MCF 10A (cell line): ENCODE measurements around the gene IFI27. TPM values are rescaled to one million over a fixed set of nuclear protein-coding genes. Genes with fewer than 3 reads are reported as not detected.

Experiments used
- BruUV-seq: library from RNA; stranded (reverse); fragments of 400-500 nt; replicated peaks from 2 replicates; lab custom pipeline; 2021; lab: Mats Ljungman, UMichigan
- CTCF ChIA-PET: fragments of 300-600 bp; sonication (Branson Sonifier 250); formaldehyde crosslinking; extraction: SDS; loops from one replicate; lab custom pipeline; 2021; ENCODE audit warnings: antibody characterized with exemption, inconsistent platforms; lab: Yijun Ruan, JAX
- POLR2A ChIA-PET: fragments of 300-600, 350-650 bp; sonication (Branson Sonifier 250); formaldehyde crosslinking; extraction: SDS; loops from one replicate; lab custom pipeline; 2020; ENCODE audit warnings: antibody characterized with exemption, inconsistent platforms; lab: Yijun Ruan, JAX
- DNase-seq: peaks from one replicate; pipeline ENCODE4 v3.0.0-alpha.2; 2018; ENCODE audit not compliant: unreplicated experiment
- H3K27ac Mint-ChIP-seq: one replicate; pipeline ENCODE4 v1.8.0; 2022; ENCODE audit warnings: mild to moderate bottlenecking, low read depth, mixed read lengths; ENCODE audit not compliant: unreplicated experiment
- H3K27me3 Mint-ChIP-seq: one replicate; pipeline ENCODE4 v1.8.0; 2022; ENCODE audit warnings: mixed read lengths; ENCODE audit not compliant: insufficient read depth, unreplicated experiment
- H3K36me3 Mint-ChIP-seq: one replicate; pipeline ENCODE4 v1.8.0; 2022; ENCODE audit warnings: mild to moderate bottlenecking, moderate library complexity, mixed read lengths; ENCODE audit not compliant: insufficient read depth, unreplicated experiment
- H3K4me1 Mint-ChIP-seq: one replicate; pipeline ENCODE4 v1.8.0; 2022; ENCODE audit warnings: mixed read lengths; ENCODE audit not compliant: insufficient read depth, unreplicated experiment
- H3K4me3 Mint-ChIP-seq: one replicate; pipeline ENCODE4 v1.8.0; 2022; ENCODE audit warnings: mild to moderate bottlenecking, moderate library complexity, mixed read lengths; ENCODE audit not compliant: unreplicated experiment
- H3K9me3 Mint-ChIP-seq: one replicate; pipeline ENCODE4 v1.8.0; 2022; ENCODE audit warnings: mixed read lengths; ENCODE audit not compliant: unreplicated experiment
- intact Hi-C: fragments of 100-400 bp; cut with micrococcal nuclease; formaldehyde crosslinking; loops from 2 replicates; pipeline ENCODE4 v1.14.1; 2022
- total RNA-seq: library from RNA; stranded (reverse); gene quantifications from 2 replicates; pipeline ENCODE4 v1.2.3, GENCODE V29; 2022
- TF ChIP-seq, protein P1 (sequence below): fragments of 200-600 bp; IDR thresholded peaks from one replicate; pipeline ENCODE4 v1.8.0; 2022; ENCODE audit warnings: antibody characterized with exemption, mild to moderate bottlenecking; ENCODE audit not compliant: unreplicated experiment

The IFI27 gene
- total RNA-seq, 1 experiment from 2014 or later: 0.63 TPM

DNA sequence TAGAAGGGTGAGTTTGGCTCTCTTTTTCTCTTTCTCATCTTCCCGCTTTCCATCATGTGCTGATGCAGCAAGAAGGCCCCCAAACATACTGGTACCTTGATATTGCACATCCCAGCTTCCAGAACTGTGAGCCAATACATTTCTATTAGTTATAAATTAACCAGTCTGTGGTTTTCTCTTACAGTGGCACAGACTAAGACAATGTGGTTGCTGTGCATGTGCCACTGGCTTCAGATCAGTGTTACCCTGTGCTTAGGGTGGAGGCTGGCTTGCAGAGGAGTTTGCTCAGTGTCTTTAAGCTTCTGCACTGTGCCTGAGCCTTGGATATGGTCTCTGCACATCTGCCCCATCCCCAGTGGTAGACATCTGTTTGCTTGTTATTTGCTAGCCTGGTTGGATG lies 13.3 kb downstream of the IFI27 start:
- H3K27me3 Mint-ChIP-seq: no peaks in the 10 kb centered on the region
- peaks cover 6% of the 10 kb centered on the region for H3K36me3 Mint-ChIP-seq
- peaks cover 8% of the 10 kb centered on the region for H3K9me3 Mint-ChIP-seq
- no peak overlapping the region for H3K4me3 Mint-ChIP-seq
- TF ChIP-seq, protein P1, sequence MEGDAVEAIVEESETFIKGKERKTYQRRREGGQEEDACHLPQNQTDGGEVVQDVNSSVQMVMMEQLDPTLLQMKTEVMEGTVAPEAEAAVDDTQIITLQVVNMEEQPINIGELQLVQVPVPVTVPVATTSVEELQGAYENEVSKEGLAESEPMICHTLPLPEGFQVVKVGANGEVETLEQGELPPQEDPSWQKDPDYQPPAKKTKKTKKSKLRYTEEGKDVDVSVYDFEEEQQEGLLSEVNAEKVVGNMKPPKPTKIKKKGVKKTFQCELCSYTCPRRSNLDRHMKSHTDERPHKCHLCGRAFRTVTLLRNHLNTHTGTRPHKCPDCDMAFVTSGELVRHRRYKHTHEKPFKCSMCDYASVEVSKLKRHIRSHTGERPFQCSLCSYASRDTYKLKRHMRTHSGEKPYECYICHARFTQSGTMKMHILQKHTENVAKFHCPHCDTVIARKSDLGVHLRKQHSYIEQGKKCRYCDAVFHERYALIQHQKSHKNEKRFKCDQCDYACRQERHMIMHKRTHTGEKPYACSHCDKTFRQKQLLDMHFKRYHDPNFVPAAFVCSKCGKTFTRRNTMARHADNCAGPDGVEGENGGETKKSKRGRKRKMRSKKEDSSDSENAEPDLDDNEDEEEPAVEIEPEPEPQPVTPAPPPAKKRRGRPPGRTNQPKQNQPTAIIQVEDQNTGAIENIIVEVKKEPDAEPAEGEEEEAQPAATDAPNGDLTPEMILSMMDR: no peak
- H3K4me1 Mint-ChIP-seq: peaks cover 6% of the 10 kb centered on the region
- no peak for DNase-seq
- CTCF ChIA-PET: interaction anchor here (0.7 to 0.9 kb wide), 2 partner anchors 88 to 227 kb away, joined by 3 to 4 read pairs; no protein-coding TSS in a partner anchor
- BruUV-seq: no TSS peak
- intact Hi-C loops: no loop called here
- no peak overlapping the region for H3K27ac Mint-ChIP-seq
- POLR2A ChIA-PET: no interaction called here

DNA sequence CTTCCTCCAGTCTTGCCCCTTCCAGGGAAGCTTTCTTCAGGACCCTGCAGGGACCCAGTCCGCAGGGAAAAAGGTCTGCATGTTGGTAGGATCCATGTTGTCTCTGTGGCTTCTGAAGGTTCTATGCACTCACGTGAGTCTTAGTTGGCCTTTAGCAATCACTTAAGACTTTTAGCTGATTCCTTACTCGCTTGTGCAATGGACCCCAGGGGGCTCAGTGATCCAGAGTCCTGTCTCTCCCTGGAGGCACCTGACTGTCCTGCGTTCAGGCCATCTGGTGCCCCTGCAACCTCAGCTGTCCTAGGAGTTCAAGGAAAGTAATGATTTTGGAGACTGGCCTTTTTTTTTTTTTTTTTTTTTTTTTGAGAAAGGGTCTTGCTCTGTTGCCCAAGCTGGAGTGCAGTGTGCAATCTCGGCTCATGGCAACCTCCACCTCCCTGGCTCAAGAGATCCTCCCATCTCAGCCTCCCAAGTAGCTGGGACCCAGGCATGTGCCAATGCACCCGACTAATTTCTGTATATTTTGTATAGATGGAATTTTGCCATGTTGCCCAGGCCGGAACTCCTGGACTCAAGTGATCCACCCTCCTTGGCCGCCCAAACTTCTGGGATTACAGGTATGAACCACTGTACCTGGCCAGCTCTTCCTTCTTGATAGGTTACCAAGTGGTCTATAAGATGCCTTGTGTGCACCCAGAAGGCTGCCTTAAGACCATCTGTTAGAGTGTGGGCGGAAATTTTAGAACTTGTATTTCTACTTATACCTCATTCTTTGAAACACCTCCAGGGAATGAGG lies 14.2 kb downstream of the IFI27 start:
- intact Hi-C loops: no loop called here
- Mint-ChIP-seq H3K27me3 (no peaks in the 10 kb centered on the region), H3K4me1 (peaks cover 8% of the 10 kb centered on the region), H3K36me3 (peaks cover 6% of the 10 kb centered on the region), H3K9me3 (peaks cover 8% of the 10 kb centered on the region), H3K27ac (no peak overlapping the region), H3K4me3 (no peak overlapping the region)
- TF ChIP-seq, protein P1: no peak
- no TSS peak for BruUV-seq
- DNase-seq: no peak
- POLR2A ChIA-PET: no interaction called here
- CTCF ChIA-PET: interaction anchor here (0.7 to 0.8 kb wide), 2 partner anchors 9 to 228 kb away, joined by 3 read pairs; no protein-coding TSS in a partner anchor

DNA sequence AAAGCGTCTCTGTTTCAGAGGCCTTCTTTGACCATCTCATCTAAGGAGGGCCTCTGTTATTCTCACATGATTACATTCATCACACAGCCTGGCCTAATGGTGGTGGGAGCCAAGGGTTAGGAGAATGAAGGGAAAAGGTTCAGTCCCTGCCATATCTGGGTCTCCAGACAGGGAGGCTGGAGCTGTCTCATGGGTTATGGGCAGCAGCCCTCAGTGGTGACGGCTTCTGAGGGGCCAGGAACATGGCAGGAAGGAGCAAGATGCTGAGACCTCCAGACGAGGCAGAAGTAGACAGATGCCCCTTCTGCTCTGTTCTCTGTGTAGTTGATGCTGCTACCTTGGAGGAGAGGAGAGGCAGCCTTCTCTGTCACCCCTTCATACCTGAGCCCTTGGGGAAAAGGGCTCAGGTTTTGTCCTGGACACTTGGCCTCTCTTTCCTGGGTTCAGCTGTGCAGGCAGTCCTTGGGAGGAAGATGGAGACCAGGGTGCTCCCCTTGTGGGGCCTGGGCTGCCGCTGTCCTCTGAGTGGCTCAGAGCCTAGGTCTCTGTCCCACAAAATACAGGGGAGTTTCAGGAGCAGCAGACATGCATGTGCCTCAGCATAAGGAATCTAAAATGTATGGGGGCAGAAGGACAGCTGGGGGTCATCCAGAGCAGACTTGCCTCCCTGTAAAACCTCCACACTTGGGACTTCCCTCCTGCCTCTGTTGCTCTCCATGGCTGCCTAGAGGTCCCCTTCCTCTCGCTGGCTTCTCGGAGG lies 15.3 kb downstream of the IFI27 start:
- CTCF ChIA-PET: no interaction called here
- Mint-ChIP-seq H3K36me3 (peaks cover 2% of the 10 kb centered on the region), H3K4me1 (peaks cover 12% of the 10 kb centered on the region), H3K9me3 (peaks cover 3% of the 10 kb centered on the region), H3K4me3 (no peak overlapping the region), H3K27ac (no peak overlapping the region), H3K27me3 (no peaks in the 10 kb centered on the region)
- POLR2A ChIA-PET: no interaction called here
- TF ChIP-seq, protein P1: no peak
- DNase-seq: no peak
- no TSS peak for BruUV-seq
- intact Hi-C loops: no loop called here

DNA sequence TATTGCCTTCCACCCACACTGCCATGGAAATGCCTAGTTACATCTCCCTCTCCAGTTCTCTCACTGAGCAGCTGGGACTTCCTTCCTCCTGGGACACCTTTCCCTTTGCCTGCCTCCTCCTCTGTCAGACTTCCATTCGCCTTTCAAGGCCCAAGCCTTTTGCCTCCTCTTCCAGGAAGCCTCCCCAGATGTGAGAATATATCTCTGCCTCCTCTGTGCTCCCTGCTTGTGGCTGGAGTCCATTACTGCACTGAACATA lies 15.8 kb downstream of the IFI27 start:
- intact Hi-C loops: no loop called here
- ChIA-PET CTCF (no interaction called here), POLR2A (no interaction called here)
- no TSS peak for BruUV-seq
- Mint-ChIP-seq H3K4me3 (no peak overlapping the region), H3K27ac (no peak overlapping the region), H3K4me1 (peaks cover 9% of the 10 kb centered on the region), H3K36me3 (no peaks in the 10 kb centered on the region), H3K9me3 (no peaks in the 10 kb centered on the region), H3K27me3 (no peaks in the 10 kb centered on the region)
- TF ChIP-seq, protein P1: no peak
- DNase-seq: no peak
